Measurements from ENCODE around the gene TCAP. TPM values are rescaled to one million over a fixed set of nuclear protein-coding genes. Genes with fewer than 3 reads are reported as not detected.

Gene TCAP
- total and polyA plus RNA-seq, 9 donors = 0.24 to 1.9 (median 1.3) TPM

DNA sequence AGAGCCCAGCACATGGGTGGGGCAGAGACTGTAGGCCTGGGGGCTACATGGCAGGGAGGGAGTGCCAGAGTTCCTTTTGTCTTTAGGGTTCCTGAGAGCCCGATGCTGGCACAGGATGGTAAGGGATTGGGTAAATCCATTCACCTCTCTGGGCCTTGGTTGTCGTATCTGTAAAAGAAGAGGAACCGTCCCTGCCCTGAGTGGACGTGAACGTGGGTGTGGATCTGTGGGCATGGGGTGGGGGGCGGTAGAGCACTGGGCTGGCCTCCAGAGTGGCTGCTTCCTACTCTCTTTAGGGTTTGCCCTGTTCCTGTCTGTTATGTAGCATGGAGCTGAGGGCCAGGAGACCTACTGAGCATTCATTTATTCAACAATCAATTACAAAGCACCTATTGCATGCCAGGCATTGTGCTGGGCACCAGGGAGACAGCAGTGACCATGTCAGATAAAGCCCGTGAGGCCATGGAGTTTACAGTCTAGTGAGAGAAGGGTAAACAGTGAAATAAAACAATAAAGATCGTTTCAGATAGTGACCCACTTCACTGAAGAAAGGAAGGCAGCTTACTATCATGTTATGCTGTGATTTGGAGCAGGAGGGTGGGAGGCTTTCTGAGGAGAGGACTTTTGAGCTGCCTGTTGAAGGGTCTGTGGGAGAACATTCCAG is 13.1 kb upstream of the TCAP start:
- Histone ChIP-seq H3K27me3 (no peaks in the 10 kb centered on the region), H3K4me1 (ENCODE audit: insufficient read depth) (peaks cover 8% of the 10 kb centered on the region), H3K27ac (no peak overlapping the region), H3K4me3 (no peak overlapping the region), H3K9me3 (no peaks in the 10 kb centered on the region), H3K36me3 (no peaks in the 10 kb centered on the region)
- TF ChIP-seq POLR2A (IDR thresholded peaks at IDR 0.05) = no peak
- TF ChIP-seq EP300 (IDR thresholded peaks at IDR 0.05) = no peak
- TF ChIP-seq, protein P1, sequence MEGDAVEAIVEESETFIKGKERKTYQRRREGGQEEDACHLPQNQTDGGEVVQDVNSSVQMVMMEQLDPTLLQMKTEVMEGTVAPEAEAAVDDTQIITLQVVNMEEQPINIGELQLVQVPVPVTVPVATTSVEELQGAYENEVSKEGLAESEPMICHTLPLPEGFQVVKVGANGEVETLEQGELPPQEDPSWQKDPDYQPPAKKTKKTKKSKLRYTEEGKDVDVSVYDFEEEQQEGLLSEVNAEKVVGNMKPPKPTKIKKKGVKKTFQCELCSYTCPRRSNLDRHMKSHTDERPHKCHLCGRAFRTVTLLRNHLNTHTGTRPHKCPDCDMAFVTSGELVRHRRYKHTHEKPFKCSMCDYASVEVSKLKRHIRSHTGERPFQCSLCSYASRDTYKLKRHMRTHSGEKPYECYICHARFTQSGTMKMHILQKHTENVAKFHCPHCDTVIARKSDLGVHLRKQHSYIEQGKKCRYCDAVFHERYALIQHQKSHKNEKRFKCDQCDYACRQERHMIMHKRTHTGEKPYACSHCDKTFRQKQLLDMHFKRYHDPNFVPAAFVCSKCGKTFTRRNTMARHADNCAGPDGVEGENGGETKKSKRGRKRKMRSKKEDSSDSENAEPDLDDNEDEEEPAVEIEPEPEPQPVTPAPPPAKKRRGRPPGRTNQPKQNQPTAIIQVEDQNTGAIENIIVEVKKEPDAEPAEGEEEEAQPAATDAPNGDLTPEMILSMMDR (IDR thresholded peaks at IDR 0.05) = no peak
- WGBS, 3 donors = 65 to 75% (median 71%) methylated on average over 8 of the region's 8 CpGs
- no peak for DNase-seq
- intact Hi-C loops (cut with DNase I) = no loop called here

DNA sequence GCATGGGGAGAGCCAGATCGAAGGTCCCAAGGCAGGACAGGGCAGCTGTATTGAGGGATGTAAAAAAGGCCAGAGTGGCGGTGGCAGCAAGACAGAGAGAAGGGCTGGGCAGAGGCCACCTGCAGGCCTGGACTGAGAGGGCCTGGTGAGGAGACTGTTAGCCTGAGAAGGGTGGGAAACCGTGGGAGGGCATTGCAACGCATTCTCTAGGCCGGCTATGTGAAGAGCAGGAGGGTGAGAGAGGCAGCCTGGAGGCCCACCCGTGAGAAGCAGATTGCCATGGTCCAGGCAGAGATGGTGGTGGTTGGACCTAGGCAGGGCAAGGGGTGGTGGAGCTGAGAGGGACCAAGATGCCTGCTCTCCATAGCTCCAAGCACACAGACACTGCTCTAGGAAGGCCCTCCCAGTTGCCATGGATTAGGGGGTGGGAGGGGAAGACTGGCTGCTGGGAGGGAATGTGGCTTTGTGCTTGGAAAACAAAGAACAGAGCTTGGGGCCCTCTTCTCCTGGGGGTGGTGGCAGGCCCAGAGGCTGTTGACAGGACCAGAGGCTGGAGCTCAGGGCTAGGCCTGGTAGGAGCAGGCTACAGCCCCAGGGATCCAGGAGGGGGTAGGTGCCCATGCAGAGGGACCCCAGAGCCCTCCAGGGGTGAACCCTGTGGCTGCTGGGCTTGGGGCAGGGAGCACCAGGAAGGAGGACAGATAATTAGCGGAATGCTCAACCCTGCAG is 12.4 kb upstream of the TCAP start:
- H3K27me3 ChIP-seq = no peaks in the 10 kb centered on the region
- H3K36me3 ChIP-seq = no peaks in the 10 kb centered on the region
- peaks cover 8% of the 10 kb centered on the region for H3K4me1 ChIP-seq (ENCODE audit: insufficient read depth)
- TF ChIP-seq POLR2A (IDR thresholded peaks at IDR 0.05) = no peak
- TF ChIP-seq, protein P1 (IDR thresholded peaks at IDR 0.05) = no peak
- no peak for TF ChIP-seq EP300 (IDR thresholded peaks at IDR 0.05)
- no peak overlapping the region for H3K27ac ChIP-seq
- no peak overlapping the region for H3K4me3 ChIP-seq
- DNase-seq = no peak
- WGBS, 3 donors = 49 to 58% (median 58%) methylated on average over 7 of the region's 7 CpGs
- no peaks in the 10 kb centered on the region for H3K9me3 ChIP-seq
- intact Hi-C loops (cut with DNase I) = no loop called here

DNA sequence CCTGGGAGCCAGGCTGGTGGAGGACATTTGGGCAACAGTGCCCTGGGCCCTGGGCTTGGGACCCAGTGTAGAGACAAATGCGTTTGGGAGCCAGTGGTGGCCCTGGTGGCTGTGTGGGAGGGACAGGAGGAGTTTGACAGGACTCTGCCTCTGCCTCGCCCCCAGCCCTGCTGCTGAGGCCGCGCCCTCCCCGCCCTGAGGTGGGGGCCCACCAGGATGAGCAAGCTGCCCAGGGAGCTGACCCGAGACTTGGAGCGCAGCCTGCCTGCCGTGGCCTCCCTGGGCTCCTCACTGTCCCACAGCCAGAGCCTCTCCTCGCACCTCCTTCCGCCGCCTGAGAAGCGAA is 11.9 kb upstream of the TCAP start:
- Histone ChIP-seq H3K27ac (no peak overlapping the region), H3K4me3 (no peak overlapping the region), H3K36me3 (no peaks in the 10 kb centered on the region), H3K27me3 (no peaks in the 10 kb centered on the region), H3K4me1 (ENCODE audit: insufficient read depth) (peaks cover 8% of the 10 kb centered on the region), H3K9me3 (no peaks in the 10 kb centered on the region)
- DNase-seq = no peak
- no peak for TF ChIP-seq EP300 (IDR thresholded peaks at IDR 0.05)
- 82 to 83% (median 83%) methylated on average over 10 to 12 of the region's 12 CpGs for WGBS, 3 donors
- intact Hi-C loops (cut with DNase I) = no loop called here

DNA sequence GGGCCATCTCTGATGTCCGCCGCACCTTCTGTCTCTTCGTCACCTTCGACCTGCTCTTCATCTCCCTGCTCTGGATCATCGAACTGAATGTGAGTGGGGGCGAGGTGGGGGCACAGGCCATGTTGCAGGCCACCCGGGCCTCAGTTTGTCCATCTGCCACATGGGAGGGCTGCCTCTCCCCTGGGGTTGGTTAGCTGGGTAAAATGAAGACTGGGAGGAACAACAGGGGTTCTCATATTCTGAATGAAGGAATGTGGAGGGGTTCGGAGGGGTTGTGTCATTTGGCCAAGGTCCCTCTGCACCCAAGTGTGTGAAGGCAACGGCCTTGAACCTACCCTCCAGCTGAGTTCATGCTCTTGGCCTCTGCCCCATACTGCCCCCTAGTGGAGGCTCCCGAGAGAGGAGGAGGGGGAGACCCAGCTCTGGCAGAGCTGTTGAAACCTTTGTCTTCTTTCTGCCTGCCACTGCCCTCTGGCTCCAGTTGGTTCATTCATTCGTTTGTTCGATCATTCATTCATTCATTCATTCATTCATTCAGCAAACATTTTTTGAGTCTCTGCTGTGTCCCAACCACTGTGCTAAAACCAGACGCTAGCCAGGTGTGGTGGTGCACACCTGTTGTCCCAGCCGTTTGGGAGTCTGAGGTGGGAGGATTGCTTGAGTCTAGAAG is 11.4 kb upstream of the TCAP start:
- Histone ChIP-seq H3K27me3 (no peaks in the 10 kb centered on the region), H3K27ac (no peak overlapping the region), H3K4me1 (ENCODE audit: insufficient read depth) (peaks cover 8% of the 10 kb centered on the region), H3K4me3 (no peak overlapping the region), H3K36me3 (no peaks in the 10 kb centered on the region), H3K9me3 (no peaks in the 10 kb centered on the region)
- DNase-seq = peak in 3 of 5 donors; percentile 50 to 61 (median 57)
- TF ChIP-seq POLR2A (IDR thresholded peaks at IDR 0.05) = no peak
- TF ChIP-seq EP300 (IDR thresholded peaks at IDR 0.05) = no peak
- TF ChIP-seq, protein P1 (IDR thresholded peaks at IDR 0.05) = peak in 2 of 3 donors; percentile 12
- intact Hi-C loops (cut with DNase I) = no loop called here
- 63 to 66% (median 64%) methylated on average over 14 of the region's 14 CpGs for WGBS, 3 donors
